Adrenal gland (tissue), 12 donors: Measurements from ENCODE around the gene CD93. TPM values are rescaled to one million over a fixed set of nuclear protein-coding genes. Genes with fewer than 3 reads are reported as not detected.

ENCODE experiments used
- DNase-seq, 7 donors: peaks; one replicate each; pipeline ENCODE4 v3.0.0-alpha.2; 2019 to 2020
- H3K27ac ChIP-seq, 5 donors: fragments of 200-600 bp; sonication (generic) in 4 of 5; 1 replicate in 3 of 5; 2 replicates in 2 of 5; pipeline versions ENCODE4 v1.5.1 to v1.8.0; 2016 to 2020; ENCODE audit warnings: mild to moderate bottlenecking in 1 of 5
- H3K27me3 ChIP-seq: fragments of 200-600 bp; 2 replicates; pipeline ENCODE4 v1.8.0; 2021
- H3K36me3 ChIP-seq, 2 donors: fragments of 200-600 bp; replicated peaks in 1 of 2; 1 replicate in 1 of 2; 2 replicates in 1 of 2; pipeline versions ENCODE4 v1.5.1 to v1.8.0; 2018 to 2022
- H3K4me1 ChIP-seq, 2 donors: fragments of 200-600 bp; replicated peaks in 1 of 2; 1 replicate in 1 of 2; 2 replicates in 1 of 2; pipeline versions ENCODE4 v1.5.1 to v1.8.0; 2018 to 2021
- H3K4me3 ChIP-seq, 4 donors: fragments of 200-600 bp; sonication (generic) in 3 of 4; one replicate each; pipeline ENCODE4 v1.5.1; 2016 to 2018
- H3K9me3 ChIP-seq, 3 donors: fragments of 200-600 bp; sonication (generic) in 1 of 3; replicated peaks in 1 of 3; 1 replicate in 2 of 3; 2 replicates in 1 of 3; pipeline versions ENCODE4 v1.5.1 to v1.8.0; 2016 to 2021
- CTCF ChIP-seq, 6 experiments: fragments of 450-650 bp in 4 of 6; fragments of 200-600 bp in 2 of 6; sonication (generic) in 1 of 6; IDR thresholded peaks; 1 replicate in 5 of 6; 2 replicates in 1 of 6; pipeline versions ENCODE4 v1.5.1 to v1.8.0; 2016 to 2021; ENCODE audit warnings: antibody characterized with exemption in 6 of 6, mild to moderate bottlenecking in 2 of 6, moderate library complexity in 1 of 6
- POLR2A ChIP-seq, 2 donors: fragments of 450-650 bp; IDR thresholded peaks; one replicate each; pipeline ENCODE4 v1.6.1; 2017; ENCODE audit warnings: antibody characterized with exemption in 2 of 2, mild to moderate bottlenecking in 2 of 2, moderate library complexity in 1 of 2
- WGBS, 4 donors: extraction: QIAGEN DNeasy Blood & Tissue Kit in 2 of 4; methylation state at CpG; one replicate each; pipeline versions ENCODE4 v1.1.5 to v1.1.7; 2013 to 2017; 5-methylcytosine and 5-hydroxymethylcytosine counted together
- intact Hi-C, 2 donors: fragments of 100-400 bp; cut with DNase I; formaldehyde crosslinking; loops; one replicate each; pipeline versions ENCODE4 v1.14.1 to v1.15.0; 2022 to 2023
- polyA plus RNA-seq, 3 donors: library from polyadenylated mRNA; stranded (reverse); fragments of 200-250 nt in 2 of 3; fragments of 350-450 nt in 1 of 3; fragmentation: Illumina TruSeq in 1 of 3; extraction: RNeasy Lipid Tissue Mini Kit (QIAGEN cat#74804) in 1 of 3; gene quantifications; one replicate each; pipeline ENCODE4 v1.2.3, GENCODE V29; 2013 to 2014
- total RNA-seq, 9 donors: library from RNA; depleted of rRNA in 4 of 9; stranded (reverse); fragments of >200 nt in 4 of 9; fragments of 120-200 nt in 1 of 9; fragmentation: NEBNext Ultra II Directional in 1 of 9; extraction: Animal tissue kit (Norgen Biotek cat#: 25700) in 1 of 9; gene quantifications; one replicate each; pipeline versions ENCODE4 v1.1.0 to v1.2.4, GENCODE V29; 2013 to 2023
- donor health status: healthy with polysubstance abuse.
- donor health status: Bipolar disorder and iron deficiency.
- donor health status: DM: yes; HTN: yes; CAD: no.
- donor health status: DM: no; HTN: no; CAD: no.
- donor health status: DM: no; HTN: no; CAD: no.
- donor health status: DM: yes; HTN: yes; CAD: no.

The CD93 gene
- total and polyA plus RNA-seq, 12 donors = 4.3 to 83.0 (median 37.3) TPM

GRCh38 chr20:23033918-23034317 is 52.2 kb downstream of the CD93 start:
- intact Hi-C loops = no loop called here
- Histone ChIP-seq H3K27me3 (peaks cover 42% of the 10 kb centered on the region), H3K9me3 (no peaks in the 10 kb centered on the region), H3K27ac (no peak overlapping the region), H3K36me3 (no peaks in the 10 kb centered on the region), H3K4me3 (no peak overlapping the region), H3K4me1 (peaks cover 0 to 11% of the 10 kb centered on the region in 2 donors)
- no peak for DNase-seq
- WGBS, 4 donors = 79 to 90% (median 87%) methylated on average over 3 to 4 of the region's 4 CpGs
- TF ChIP-seq POLR2A (IDR thresholded peaks at IDR 0.05) (no peak), CTCF (IDR thresholded peaks at IDR 0.05) (no peak)

- no peak for TF ChIP-seq POLR2A (IDR thresholded peaks at IDR 0.05)
- TF ChIP-seq CTCF (IDR thresholded peaks at IDR 0.05) = no peak
- Histone ChIP-seq H3K9me3 (no peaks in the 10 kb centered on the region), H3K4me1 (peaks cover 0 to 11% of the 10 kb centered on the region in 2 donors), H3K4me3 (no peak overlapping the region), H3K27ac (no peak overlapping the region), H3K27me3 (peaks cover 37% of the 10 kb centered on the region), H3K36me3 (no peaks in the 10 kb centered on the region)
- 65 to 93% (median 81%) methylated on average over 5 of the region's 5 CpGs for WGBS, 4 donors
- intact Hi-C loops = no loop called here
- DNase-seq = no peak
Measured at GRCh38 chr20:23032750-23033078, 53.4 kb downstream of the CD93 start.

- no peak for DNase-seq
- no peak overlapping the region for H3K4me3 ChIP-seq
- 88 to 95% (median 89%) methylated on average over 6 of the region's 6 CpGs for WGBS, 4 donors
- no peaks in the 10 kb centered on the region for H3K36me3 ChIP-seq
- TF ChIP-seq POLR2A (IDR thresholded peaks at IDR 0.05) (no peak), CTCF (IDR thresholded peaks at IDR 0.05) (no peak)
- peaks cover 32% of the 10 kb centered on the region for H3K27me3 ChIP-seq
- no peak overlapping the region for H3K27ac ChIP-seq
- intact Hi-C loops = no loop called here
- H3K9me3 ChIP-seq = no peaks in the 10 kb centered on the region
- peaks cover 0 to 11% of the 10 kb centered on the region in 2 donors for H3K4me1 ChIP-seq
Measured at GRCh38 chr20:23032056-23032749, 53.9 kb downstream of the CD93 start.

- TF ChIP-seq POLR2A (IDR thresholded peaks at IDR 0.05) (no peak), CTCF (IDR thresholded peaks at IDR 0.05) (no peak)
- H3K27ac ChIP-seq = no peak overlapping the region
- intact Hi-C loops = no loop called here
Measured at GRCh38 chr20:23031346-23031745, 54.8 kb downstream of the CD93 start.

More at GRCh38 chr20:23031346-23031745, 54.8 kb downstream of the CD93 start:
- no peak overlapping the region for H3K4me3 ChIP-seq
- no peaks in the 10 kb centered on the region for H3K9me3 ChIP-seq
- 89 to 94% (median 92%) methylated on average over 5 to 6 of the region's 6 CpGs for WGBS, 4 donors
- H3K4me1 ChIP-seq = peaks cover 0 to 11% of the 10 kb centered on the region in 2 donors
- H3K36me3 ChIP-seq = no peaks in the 10 kb centered on the region
- no peak for DNase-seq
- H3K27me3 ChIP-seq = peaks cover 28% of the 10 kb centered on the region

Other genes starting within 250 kb of the CD93 start
- gene SSTR4, start 51.0 kb downstream of the CD93 start, total RNA-seq = not detected
- not detected for gene SSTR4, start 51.0 kb downstream of the CD93 start, polyA plus RNA-seq
- 10 to 100 TPM in 8 of 9 donors, 1 to 10 TPM in 1; 1.2 to 58.0 (median 21.0) TPM for gene THBD, start 36.7 kb downstream of the CD93 start, total RNA-seq
- gene THBD, start 36.7 kb downstream of the CD93 start, polyA plus RNA-seq = 10 to 100 TPM in 1 of 3 donors, 1 to 10 TPM in 2; 3.4 to 16.3 (median 8.5) TPM